ENCODE measurements around the gene TPM2.

Gene TPM2

GRCh38 chr9:35718721-35719511 is 29.2 kb upstream of the TPM2 start:
- no peak for DNase-seq (ENCODE audit: low read depth)

- no peak for DNase-seq (ENCODE audit: low read depth)
Observed at GRCh38 chr9:35717132-35717870, 27.6 kb upstream of the TPM2 start.

GRCh38 chr9:35716230-35716629 is 26.5 kb upstream of the TPM2 start:
- DNase-seq (ENCODE audit: low read depth): no peak

DNA sequence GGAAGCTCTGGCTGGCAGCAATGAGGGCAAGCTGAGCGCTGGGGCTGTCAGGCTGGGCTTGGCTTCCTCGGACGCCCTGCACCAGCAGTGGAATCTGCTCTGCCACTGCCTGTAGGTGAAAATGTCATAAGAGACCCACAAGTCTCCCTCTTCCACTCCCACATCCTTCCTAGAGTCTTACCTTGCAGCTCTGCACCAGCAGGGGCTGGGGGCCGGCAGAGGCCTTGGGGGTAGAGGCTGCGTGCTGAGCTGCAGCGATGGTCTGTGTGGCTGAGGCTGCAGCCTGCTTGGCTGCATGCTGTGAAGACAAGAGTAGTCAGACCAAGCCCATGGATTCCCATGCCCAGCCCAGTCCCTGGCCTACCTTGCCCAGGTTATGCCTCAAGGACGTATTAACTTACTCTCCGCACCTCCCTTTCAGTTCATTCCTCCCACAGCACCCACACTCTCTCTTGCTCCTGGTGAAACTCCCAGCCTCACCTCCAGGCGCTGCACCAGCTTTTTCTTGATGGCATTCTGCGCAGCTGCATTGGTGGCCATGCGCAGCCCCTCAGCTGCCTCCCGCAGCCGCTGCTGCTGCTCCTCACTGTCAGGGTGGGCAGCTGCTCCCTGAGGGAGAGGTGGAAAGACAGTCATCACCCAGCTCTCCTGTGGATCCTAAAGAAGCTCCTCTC is 25.0 kb upstream of the TPM2 start:
- no peak for DNase-seq (ENCODE audit: low read depth)

GRCh38 chr9:35714123-35714522 is 24.4 kb upstream of the TPM2 start:
- DNase-seq (ENCODE audit: low read depth): no peak

DNA sequence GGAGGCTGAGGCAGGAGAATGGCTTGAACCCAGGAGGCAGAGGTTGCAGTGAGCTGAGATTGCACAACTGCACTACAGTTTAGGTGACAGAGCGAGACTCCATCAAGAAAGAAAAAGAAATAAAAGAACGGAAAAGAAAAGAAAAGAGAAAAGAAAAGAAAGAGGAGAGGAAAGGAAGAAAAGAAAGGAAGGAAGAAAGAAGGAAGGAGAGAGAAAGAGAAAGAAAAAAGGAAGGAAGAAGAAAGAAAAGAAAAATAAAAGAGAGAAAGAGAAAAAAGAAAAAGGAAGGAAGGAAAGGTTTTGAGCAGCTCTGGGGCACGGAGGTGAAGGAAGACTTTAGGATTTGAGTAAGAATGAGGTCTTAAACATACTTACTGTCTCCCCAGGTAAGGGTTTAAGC is 23.9 kb upstream of the TPM2 start:
- no peak for DNase-seq (ENCODE audit: low read depth)

GRCh38 chr9:35712762-35713400 is 23.2 kb upstream of the TPM2 start:
- DNase-seq (ENCODE audit: low read depth): no peak

GRCh38 chr9:35711501-35712428 is 22.0 kb upstream of the TPM2 start:
- no peak for DNase-seq (ENCODE audit: low read depth)

DNA sequence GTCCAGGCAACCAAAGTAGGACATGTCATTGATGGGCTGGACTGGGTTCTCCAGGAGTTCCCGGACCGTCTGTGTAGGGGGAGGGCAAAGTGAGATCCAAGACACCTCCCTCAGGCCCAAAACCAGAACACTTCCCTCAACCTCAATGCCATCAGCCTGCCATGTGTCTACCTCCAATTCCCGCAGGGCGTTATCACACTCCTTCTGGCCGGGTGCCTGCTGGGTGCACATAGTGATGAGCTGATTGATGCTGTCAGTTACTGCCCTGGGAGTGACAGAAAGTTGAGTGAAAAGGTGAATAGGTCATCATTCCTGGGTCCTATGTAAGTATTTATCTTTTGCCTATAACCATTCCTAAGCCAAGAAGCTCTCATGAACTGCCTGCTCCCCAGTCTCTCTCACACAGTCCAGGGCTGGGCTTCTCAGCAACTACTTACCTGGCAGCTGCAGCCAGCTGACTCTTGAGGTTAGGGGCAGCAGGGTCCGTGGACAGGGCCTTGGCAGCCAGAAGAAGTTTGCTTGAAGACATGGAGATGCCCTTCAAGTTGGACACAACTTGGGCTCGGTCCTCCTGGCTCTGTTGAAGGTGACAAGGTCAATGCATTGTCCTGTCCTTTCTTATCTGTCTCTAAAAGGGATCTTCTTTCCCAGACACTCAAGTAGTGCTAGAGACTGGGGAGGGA is 21.2 kb upstream of the TPM2 start:
- DNase-seq (ENCODE audit: low read depth): no peak

- no peak for DNase-seq (ENCODE audit: low read depth)
Observed at GRCh38 chr9:35708146-35708545, 18.4 kb upstream of the TPM2 start.

DNA sequence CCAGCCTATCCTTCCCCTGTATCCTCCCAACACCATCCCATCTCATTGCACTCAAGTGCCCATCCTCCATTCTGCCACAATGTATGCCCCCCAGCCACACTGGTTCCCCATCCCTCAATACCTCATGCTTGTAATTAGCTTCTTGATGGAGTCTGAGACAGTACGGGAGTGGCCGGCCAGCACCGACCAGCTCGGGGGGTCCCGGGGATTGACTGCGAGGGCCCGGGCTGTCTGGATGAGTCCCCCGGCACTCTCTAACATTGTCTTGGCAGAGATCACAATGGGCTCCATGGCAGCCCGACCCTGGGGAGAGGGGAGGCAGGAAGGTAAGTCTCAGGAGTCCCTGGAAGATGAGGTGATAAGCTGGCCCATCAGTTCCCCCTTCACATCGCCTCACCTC is 17.2 kb upstream of the TPM2 start:
- no peak for DNase-seq (ENCODE audit: low read depth)

GRCh38 chr9:35705836-35706430 is 16.2 kb upstream of the TPM2 start:
- DNase-seq (ENCODE audit: low read depth): no peak

- DNase-seq (ENCODE audit: low read depth): no peak
Observed at GRCh38 chr9:35705372-35705771, 15.6 kb upstream of the TPM2 start.

GRCh38 chr9:35703906-35704672 is 14.4 kb upstream of the TPM2 start:
- no peak for DNase-seq (ENCODE audit: low read depth)

GRCh38 chr9:35702696-35703095 is 13.0 kb upstream of the TPM2 start:
- DNase-seq (ENCODE audit: low read depth): no peak

- no peak for DNase-seq (ENCODE audit: low read depth)
Observed at GRCh38 chr9:35700942-35701341, 11.2 kb upstream of the TPM2 start.

- no peak for DNase-seq (ENCODE audit: low read depth)
Observed at GRCh38 chr9:35700031-35700430, 10.3 kb upstream of the TPM2 start.

DNA sequence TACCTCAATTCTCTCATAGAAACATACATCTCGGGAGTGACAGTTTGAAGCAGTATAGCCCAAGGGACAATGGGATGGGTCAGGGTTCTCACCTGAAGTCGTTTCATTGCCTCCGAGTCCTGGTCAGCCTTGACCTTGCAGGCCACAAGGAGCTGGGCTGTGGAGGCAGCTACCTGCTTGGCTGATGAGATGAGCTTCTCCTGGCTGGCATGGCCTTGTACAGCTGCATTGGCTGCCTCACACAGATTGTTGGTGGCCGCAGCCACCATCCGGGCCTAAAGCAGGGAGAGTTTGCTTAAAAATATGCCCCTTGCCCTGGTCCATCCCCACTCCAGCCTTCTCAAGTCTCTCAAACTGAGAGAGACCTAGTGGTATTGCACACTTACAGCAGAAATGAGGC is 8.5 kb upstream of the TPM2 start:
- no peak for DNase-seq (ENCODE audit: low read depth)

DNA sequence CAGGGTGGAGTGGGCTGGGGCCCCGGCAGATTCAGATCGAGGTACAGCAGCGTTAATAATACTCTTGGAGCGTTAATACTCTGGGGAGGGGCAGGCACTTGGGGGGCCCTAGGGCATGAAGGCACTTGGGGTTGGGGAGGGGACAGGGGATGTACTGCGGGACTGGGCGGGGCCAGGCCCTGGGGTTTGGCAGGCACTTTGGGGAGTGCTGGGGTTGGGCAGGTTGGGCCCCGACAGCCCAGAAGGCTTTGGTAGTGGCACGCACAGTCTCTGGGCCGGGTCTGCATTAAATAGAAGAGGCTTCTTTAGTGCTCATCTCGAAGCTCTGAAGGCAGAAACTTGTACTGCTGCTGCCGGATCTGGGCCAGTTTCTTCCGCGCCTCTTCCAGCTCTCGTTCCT is 7.8 kb upstream of the TPM2 start:
- DNase-seq (ENCODE audit: low read depth): no peak

All from GM04504 (cell line).